BJ (cell line): ENCODE measurements around the gene FKBP15. TPM values are rescaled to one million over a fixed set of nuclear protein-coding genes. Genes with fewer than 3 reads are reported as not detected.

Experiments
- CTCF ChIA-PET: fragments of 350-600 bp; formaldehyde crosslinking; extraction: SDS; loops from one replicate; lab custom pipeline; 2021; ENCODE audit warnings: antibody characterized with exemption, inconsistent platforms; lab: Yijun Ruan, JAX
- POLR2A ChIA-PET: fragments of 300-600 bp; sonication (Branson Sonifier 250); formaldehyde crosslinking; extraction: SDS; loops from one replicate; lab custom pipeline; 2021; ENCODE audit warnings: antibody characterized with exemption; lab: Charles Lee
- DNase-seq: peaks from one replicate; pipeline ENCODE4 v3.0.0-alpha.2; 2011; ENCODE audit warnings: low read depth
- H3K27me3 ChIP-seq: 2 replicates; pipeline ENCODE4 v1.6.0; 2011; ENCODE audit warnings: low read length; ENCODE audit not compliant: control insufficient read depth, insufficient read depth
- H3K36me3 ChIP-seq: 2 replicates; pipeline ENCODE4 v1.5.1; 2011; ENCODE audit warnings: low read length; ENCODE audit not compliant: control insufficient read depth, insufficient read depth
- H3K4me3 ChIP-seq: 2 replicates; pipeline ENCODE4 v1.5.1; 2011; ENCODE audit warnings: low read depth, mild to moderate bottlenecking, control low read depth, low read length
- polyA plus RNA-seq: library from polyadenylated mRNA; depleted of rRNA; stranded (reverse); fragments of >200 nt; gene quantifications from 2 replicates; pipeline ENCODE4 v1.2.3, GENCODE V29; 2011
- TF ChIP-seq, protein P1 (sequence below): IDR thresholded peaks from 2 replicates; pipeline ENCODE4 v1.5.1; 2011; ENCODE audit warnings: low read depth, mild to moderate bottlenecking, control low read depth, inconsistent platforms, low read length, moderate library complexity; ENCODE audit not compliant: insufficient read depth

FKBP15 gene
- polyA plus RNA-seq, 1 experiment: 45.0 TPM

DNA sequence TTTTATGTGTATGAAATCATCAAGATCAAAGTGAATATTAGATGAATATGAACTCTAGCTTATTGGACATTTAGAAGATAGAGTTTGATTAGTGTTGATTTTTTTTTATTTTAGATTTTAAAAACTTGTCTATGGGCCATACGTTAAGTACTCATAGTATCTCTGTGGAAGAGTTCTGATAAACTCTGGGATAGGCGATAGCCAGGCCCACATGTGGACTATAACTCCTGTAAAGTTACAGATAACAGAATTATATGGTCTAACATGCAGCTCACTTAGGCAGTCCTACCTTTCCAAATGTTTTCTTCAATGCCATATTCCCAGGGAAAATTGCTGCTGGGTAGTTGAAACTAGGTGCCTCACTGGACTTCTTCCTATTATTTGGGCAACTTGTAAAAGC lies 10.6 kb upstream of the FKBP15 start:
- no peak for DNase-seq
- H3K27me3 ChIP-seq: no peaks in the 10 kb centered on the region
- TF ChIP-seq, protein P1, sequence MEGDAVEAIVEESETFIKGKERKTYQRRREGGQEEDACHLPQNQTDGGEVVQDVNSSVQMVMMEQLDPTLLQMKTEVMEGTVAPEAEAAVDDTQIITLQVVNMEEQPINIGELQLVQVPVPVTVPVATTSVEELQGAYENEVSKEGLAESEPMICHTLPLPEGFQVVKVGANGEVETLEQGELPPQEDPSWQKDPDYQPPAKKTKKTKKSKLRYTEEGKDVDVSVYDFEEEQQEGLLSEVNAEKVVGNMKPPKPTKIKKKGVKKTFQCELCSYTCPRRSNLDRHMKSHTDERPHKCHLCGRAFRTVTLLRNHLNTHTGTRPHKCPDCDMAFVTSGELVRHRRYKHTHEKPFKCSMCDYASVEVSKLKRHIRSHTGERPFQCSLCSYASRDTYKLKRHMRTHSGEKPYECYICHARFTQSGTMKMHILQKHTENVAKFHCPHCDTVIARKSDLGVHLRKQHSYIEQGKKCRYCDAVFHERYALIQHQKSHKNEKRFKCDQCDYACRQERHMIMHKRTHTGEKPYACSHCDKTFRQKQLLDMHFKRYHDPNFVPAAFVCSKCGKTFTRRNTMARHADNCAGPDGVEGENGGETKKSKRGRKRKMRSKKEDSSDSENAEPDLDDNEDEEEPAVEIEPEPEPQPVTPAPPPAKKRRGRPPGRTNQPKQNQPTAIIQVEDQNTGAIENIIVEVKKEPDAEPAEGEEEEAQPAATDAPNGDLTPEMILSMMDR: no peak
- H3K4me3 ChIP-seq: no peak overlapping the region
- ChIA-PET POLR2A (no interaction called here), CTCF (no interaction called here)
- peaks cover 2% of the 10 kb centered on the region; the same call in 1 of the 2 replicates for H3K36me3 ChIP-seq

DNA sequence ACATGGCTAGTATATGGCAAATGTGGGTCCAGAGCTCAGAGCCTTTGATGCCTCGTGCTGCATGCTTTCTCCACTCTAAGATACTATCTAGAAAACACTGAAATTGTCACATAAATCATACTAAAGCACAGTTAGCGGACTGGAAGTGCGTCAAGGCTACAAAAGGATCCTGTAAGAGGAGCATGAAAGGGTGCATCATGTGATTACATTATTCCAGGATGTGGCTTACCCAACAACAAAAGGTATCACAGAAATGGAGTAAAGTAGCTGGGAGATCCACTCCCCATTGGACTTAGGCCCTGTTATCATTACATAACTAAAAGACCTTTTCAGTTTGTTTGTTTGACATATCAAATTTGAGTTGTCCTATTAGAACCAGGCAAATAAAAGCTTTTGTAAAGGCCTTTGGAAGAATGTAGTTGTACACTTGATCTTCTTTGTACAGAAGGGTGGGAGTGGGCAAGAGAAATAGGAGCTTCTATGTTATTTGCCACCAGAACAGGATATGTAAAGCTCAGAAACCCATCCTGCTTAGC lies 7.1 kb upstream of the FKBP15 start:
- no peaks in the 10 kb centered on the region for H3K27me3 ChIP-seq

DNA sequence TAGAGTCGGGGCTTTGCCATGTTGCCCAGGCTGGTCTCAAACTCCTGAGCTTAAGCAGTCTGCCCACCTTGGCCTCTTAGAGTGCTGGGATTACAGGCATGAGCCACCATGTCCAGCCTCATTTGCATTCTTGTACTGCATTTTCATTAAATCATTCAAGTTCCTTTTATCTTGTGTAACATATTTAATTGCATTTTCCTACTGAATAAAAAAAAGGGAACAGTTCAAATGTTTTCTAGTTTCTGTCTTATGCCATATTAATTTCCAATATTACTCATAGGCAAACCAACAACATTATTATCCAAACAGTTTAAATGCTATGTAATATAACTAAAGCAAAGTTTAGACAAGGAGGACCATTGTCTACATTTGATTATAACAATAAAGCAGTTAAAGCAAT lies 6.4 kb upstream of the FKBP15 start:
- H3K27me3 ChIP-seq: no peaks in the 10 kb centered on the region
- peaks cover 2% of the 10 kb centered on the region; the same call in 1 of the 2 replicates for H3K36me3 ChIP-seq
- POLR2A ChIA-PET: no interaction called here
- DNase-seq: no peak
- TF ChIP-seq, protein P1: no peak
- CTCF ChIA-PET: interaction anchor here (0.8 to 1.4 kb wide), 3 partner anchors 13 to 67 kb away, joined by 3 read pairs; no protein-coding TSS in a partner anchor
- no peak overlapping the region for H3K4me3 ChIP-seq

More for the DNA sequence above, 7.1 kb upstream of the FKBP15 start:
- ChIA-PET CTCF (interaction anchor here (1.1 to 1.4 kb wide), 2 partner anchors 12 to 68 kb away, joined by 3 read pairs; no protein-coding TSS in a partner anchor), POLR2A (no interaction called here)
- Histone ChIP-seq H3K36me3 (peaks cover 2% of the 10 kb centered on the region; the same call in 1 of the 2 replicates), H3K4me3 (no peak overlapping the region)
- TF ChIP-seq, protein P1: no peak
- DNase-seq: no peak

DNA sequence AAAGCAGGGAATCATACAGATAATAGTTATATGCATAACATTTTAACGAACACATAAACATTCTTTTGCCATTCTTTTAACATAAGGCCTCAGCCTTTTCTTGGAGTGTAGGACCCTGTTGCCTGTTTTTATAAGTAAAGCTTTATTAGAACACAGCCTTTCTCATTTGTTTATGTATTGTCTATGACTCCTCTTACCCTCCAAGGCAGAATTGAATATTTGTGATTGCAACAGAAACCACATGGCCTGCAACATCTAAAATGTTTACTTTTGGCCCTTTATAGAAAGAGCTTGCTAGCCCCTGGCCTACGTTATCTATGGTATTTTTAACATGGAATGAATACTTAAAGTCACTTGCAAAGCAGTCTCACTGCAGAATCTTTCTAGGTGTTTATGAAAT lies 2.9 kb upstream of the FKBP15 start:
- Histone ChIP-seq H3K36me3 (no peaks in the 10 kb centered on the region), H3K27me3 (no peaks in the 10 kb centered on the region), H3K4me3 (no peak overlapping the region)
- TF ChIP-seq, protein P1: no peak
- DNase-seq: no peak
- CTCF ChIA-PET: no interaction called here
- POLR2A ChIA-PET: interaction anchor here (0.5 to 1.0 kb wide), 2 partner anchors 9 to 51 kb away, joined by 3 to 5 read pairs; partner anchors contain the start of gene CDC26

DNA sequence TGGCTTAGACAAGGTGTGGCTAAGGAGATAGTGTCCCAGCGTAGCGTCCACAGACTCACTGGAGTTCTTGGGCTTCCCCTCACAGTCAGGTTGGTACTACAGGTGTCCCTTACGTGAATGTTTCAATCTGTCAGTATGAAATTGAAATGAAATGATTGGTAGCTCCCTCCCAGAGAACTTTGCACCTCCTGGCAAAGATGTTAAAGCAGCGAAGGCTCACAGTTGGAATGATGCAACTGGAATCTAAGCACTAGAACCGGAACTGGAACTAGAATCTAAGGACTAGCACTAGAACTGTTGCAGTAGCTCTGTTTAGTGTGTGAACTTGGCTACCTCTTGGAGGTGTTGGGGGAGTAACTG lies 1.4 kb upstream of the FKBP15 start:
- DNase-seq: no peak
- ChIA-PET CTCF (interaction anchor here (1.9 to 2.2 kb wide), 2 partner anchors 19 to 41 kb away, joined by 4 read pairs; no protein-coding TSS in a partner anchor), POLR2A (no interaction called here)
- no peaks in the 10 kb centered on the region for H3K36me3 ChIP-seq
- TF ChIP-seq, protein P1: no peak
- peak overlapping the region; percentile 92 for H3K4me3 ChIP-seq
- H3K27me3 ChIP-seq: no peaks in the 10 kb centered on the region
